Heart left ventricle (tissue), 16 donors: ENCODE measurements around the gene IER5. TPM values are rescaled to one million over a fixed set of nuclear protein-coding genes. Genes with fewer than 3 reads are reported as not detected.
A peak's percentile ranks its signal among the peaks of the same experiment; 100 is the strongest.

Experiments
- ATAC-seq, 4 donors: fragments of 200-7000 bp; cut with Tn5 transposase; one replicate each; pipeline ENCODE4 v1.9.1; 2020 to 2022; ENCODE audit warnings: moderate library complexity in 4 of 4, mild to moderate bottlenecking in 3 of 4, moderate number of reproducible peaks in 1 of 4
- DNase-seq, 5 donors: peaks; one replicate each; pipeline ENCODE4 v3.0.0-alpha.2; 2020
- H3K27ac ChIP-seq, 12 donors: fragments of 200-600 bp; sonication (generic) in 4 of 12; one replicate each; pipeline versions ENCODE4 v1.5.0 to v1.8.0; 2016 to 2022; ENCODE audit warnings: mild to moderate bottlenecking in 2 of 12
- H3K27me3 ChIP-seq, 9 donors: fragments of 200-600 bp; sonication (generic) in 2 of 9; one replicate each; pipeline versions ENCODE4 v1.5.1 to v1.8.0; 2016 to 2022; ENCODE audit warnings: mild to moderate bottlenecking in 3 of 9
- H3K36me3 ChIP-seq, 9 donors: fragments of 200-600 bp; sonication (generic) in 2 of 9; one replicate each; pipeline versions ENCODE4 v1.5.0 to v1.8.0; 2018 to 2022; ENCODE audit warnings: mild to moderate bottlenecking in 2 of 9
- H3K4me1 ChIP-seq, 12 donors: fragments of 200-600 bp; sonication (generic) in 4 of 12; one replicate each; pipeline versions ENCODE4 v1.5.0 to v1.8.0; 2016 to 2022; ENCODE audit warnings: mild to moderate bottlenecking in 3 of 12
- H3K4me3 ChIP-seq, 12 donors: fragments of 200-600 bp; sonication (generic) in 4 of 12; one replicate each; pipeline versions ENCODE4 v1.5.0 to v1.8.0; 2017 to 2022; ENCODE audit warnings: mild to moderate bottlenecking in 9 of 12, moderate library complexity in 4 of 12
- H3K9me3 ChIP-seq, 12 donors: fragments of 200-600 bp; sonication (generic) in 4 of 12; one replicate each; pipeline versions ENCODE4 v1.5.0 to v1.8.0; 2016 to 2022; ENCODE audit warnings: mild to moderate bottlenecking in 1 of 12
- POLR2A ChIP-seq, 2 donors: fragments of 450-650 bp; IDR thresholded peaks; one replicate each; pipeline ENCODE4 v1.6.1; 2017; ENCODE audit warnings: antibody characterized with exemption in 2 of 2, mild to moderate bottlenecking in 2 of 2, moderate library complexity in 2 of 2
- WGBS, 4 donors: extraction: QIAGEN DNeasy Blood & Tissue Kit in 2 of 4; methylation state at CpG; one replicate each; pipeline versions ENCODE4 v1.1.5 to v1.1.7; 2013 to 2018; 5-methylcytosine and 5-hydroxymethylcytosine counted together
- intact Hi-C, 10 donors: fragments of 100-400 bp; cut with DNase I; formaldehyde crosslinking; loops; one replicate each; pipeline versions ENCODE4 v1.11.1 to v1.14.2; 2022
- polyA plus RNA-seq, 2 donors: library from polyadenylated mRNA; stranded (reverse); fragments of 200-250 nt; gene quantifications; one replicate each; pipeline ENCODE4 v1.2.3, GENCODE V29; 2013
- total RNA-seq, 9 donors: library from RNA; depleted of rRNA in 2 of 9; stranded (reverse); fragments of >200 nt in 2 of 9; fragmentation: NEBNext Ultra II Directional in 3 of 9; extraction: Animal tissue kit (Norgen Biotek cat#: 25700) in 3 of 9; gene quantifications; one replicate each; pipeline versions ENCODE4 v1.1.0 to v1.2.4, GENCODE V29; 2016 to 2023
- TF ChIP-seq, protein P1 (sequence below), 12 donors: fragments of 200-600 bp; sonication (generic) in 4 of 12; IDR thresholded peaks; one replicate each; pipeline versions ENCODE4 v1.5.0 to v1.8.0; 2018 to 2022; ENCODE audit warnings: antibody characterized with exemption in 12 of 12, mild to moderate bottlenecking in 5 of 12
- donor health status: ischemic (EF 13 %, LVEDD 7.1; RV severe dilation, severe dysfunction).
- donor health status: healthy with polysubstance abuse.
- donor health status: DM: no; HTN: yes; CAD: no.
- donor health status: DM: no; HTN: no; CAD: no.
- donor health status: ischemic (EF 25% LVEDD 6.9; RV normal size, moderate dysfunction).
- donor health status: ischemic (EF 25% LVEDD 5.7; RV mildly dilated, moderate dysfunction).
- donor health status: healthy.
- donor health status: DM: yes; HTN: yes; CAD: no.
- donor health status: ischemic (EF 35%, LVEDD 5.7; RV mildly dilated, moderate dysfunction).
- donor health status: nonischemic (EF 11% LVEDD 7.7; RV severe dilation, severe dysfunction).
- donor health status: DM: yes; HTN: yes; CAD: no.
- donor health status: PGD.
- donor health status: ischemic (EF 29% LVEDD 5.4; RV normal size, mild dysfunction).
- donor health status: nonischemic (EF 23%, LVEDD 6.1; RV moderate dilation, normal function).

IER5 gene
- total and polyA plus RNA-seq, 11 donors: 12.8 to 23.4 (median 18.5) TPM

DNA sequence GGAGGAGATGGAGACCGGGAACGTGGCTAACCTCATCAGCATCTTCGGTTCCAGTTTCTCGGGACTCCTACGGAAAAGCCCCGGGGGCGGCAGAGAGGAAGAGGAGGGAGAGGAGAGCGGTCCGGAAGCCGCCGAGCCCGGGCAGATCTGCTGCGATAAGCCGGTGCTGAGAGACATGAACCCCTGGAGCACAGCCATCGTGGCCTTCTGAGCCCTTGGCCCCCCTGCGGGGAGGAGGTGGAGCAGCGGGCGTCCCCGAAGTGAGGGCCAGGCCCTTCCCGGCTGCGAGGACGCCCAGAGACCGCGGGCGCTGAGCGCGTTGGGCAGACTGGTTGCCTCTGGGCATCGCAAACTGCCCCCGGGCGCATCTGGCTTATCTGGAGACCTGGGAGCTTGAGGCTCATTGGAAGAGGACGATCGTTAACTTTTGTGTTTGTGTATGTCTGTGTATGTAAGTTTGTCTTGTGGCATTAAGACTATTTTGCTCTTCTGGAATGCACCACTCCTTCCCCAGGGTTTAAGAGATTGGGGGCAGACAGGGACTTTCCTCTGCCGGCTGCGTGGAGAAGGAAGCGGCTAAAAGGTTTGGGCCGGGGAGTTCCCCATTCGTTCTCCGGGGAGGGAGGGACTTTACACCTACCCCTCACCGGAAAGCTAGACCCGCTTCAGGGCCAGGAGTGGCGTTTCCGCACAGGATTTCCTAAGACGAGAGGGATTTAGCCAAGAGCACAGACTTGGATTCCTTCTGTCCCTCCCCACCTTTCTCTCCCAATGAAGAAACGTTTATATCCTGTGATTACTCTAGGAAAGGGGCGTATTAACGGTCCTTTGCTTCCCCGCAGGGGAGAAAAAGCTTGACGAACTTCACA is 1.4 kb downstream of the IER5 start:
- TF ChIP-seq, protein P1, sequence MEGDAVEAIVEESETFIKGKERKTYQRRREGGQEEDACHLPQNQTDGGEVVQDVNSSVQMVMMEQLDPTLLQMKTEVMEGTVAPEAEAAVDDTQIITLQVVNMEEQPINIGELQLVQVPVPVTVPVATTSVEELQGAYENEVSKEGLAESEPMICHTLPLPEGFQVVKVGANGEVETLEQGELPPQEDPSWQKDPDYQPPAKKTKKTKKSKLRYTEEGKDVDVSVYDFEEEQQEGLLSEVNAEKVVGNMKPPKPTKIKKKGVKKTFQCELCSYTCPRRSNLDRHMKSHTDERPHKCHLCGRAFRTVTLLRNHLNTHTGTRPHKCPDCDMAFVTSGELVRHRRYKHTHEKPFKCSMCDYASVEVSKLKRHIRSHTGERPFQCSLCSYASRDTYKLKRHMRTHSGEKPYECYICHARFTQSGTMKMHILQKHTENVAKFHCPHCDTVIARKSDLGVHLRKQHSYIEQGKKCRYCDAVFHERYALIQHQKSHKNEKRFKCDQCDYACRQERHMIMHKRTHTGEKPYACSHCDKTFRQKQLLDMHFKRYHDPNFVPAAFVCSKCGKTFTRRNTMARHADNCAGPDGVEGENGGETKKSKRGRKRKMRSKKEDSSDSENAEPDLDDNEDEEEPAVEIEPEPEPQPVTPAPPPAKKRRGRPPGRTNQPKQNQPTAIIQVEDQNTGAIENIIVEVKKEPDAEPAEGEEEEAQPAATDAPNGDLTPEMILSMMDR (IDR thresholded peaks at IDR 0.05): no peak
- TF ChIP-seq POLR2A (IDR thresholded peaks at IDR 0.05): peak; percentile 11 to 15
- intact Hi-C loops: loop anchor here in 9 of 10 donors (2.0 to 10.0 kb wide), 10 partner anchors 15 to 205 kb away; partner anchors contain the start of genes MR1 (in 1 of the 9) and STX6 (in 1 of the 9)
- H3K27me3 ChIP-seq: no peaks in the 10 kb centered on the region
- WGBS, 4 donors: 0 to 1% (median 1%) methylated on average over 20 to 48 of the region's 48 CpGs
- ATAC-seq (peak; percentile 52 to 71 (median 67)), DNase-seq (peak; percentile 77 to 86 (median 80))
- peaks cover 8 to 59% (median 42%) of the 10 kb centered on the region in 12 donors for H3K4me1 ChIP-seq
- peak overlapping the region; percentile 65 to 95 (median 88) for H3K4me3 ChIP-seq
- H3K27ac ChIP-seq: peak overlapping the region; percentile 82 to 98 (median 94)
- H3K36me3 ChIP-seq: peaks cover 0 to 15% (median 4%) of the 10 kb centered on the region in 9 donors
- H3K9me3 ChIP-seq: no peaks in the 10 kb centered on the region

DNA sequence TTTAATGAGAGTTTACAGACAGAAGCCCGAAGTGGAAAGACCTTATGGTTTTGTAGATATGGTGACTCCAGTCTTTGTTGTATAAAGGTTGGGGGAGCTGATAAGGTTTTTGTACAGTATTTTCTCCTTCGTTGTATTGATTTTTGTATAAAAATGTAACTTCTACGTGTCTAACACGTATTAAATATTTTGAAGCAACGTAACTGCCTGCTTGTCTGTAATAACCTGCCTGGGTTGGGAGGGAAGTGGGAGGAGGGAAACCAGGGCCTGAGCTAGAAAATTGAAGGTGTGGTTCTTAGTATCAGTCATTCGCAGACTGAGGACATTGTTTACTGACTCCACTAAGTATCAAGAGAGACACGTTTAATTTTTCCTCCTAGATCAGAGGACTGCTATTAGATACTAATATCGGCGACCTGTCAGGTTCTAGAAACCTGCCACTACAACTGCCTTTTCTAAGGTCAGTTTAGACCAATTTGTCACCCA is 2.2 kb downstream of the IER5 start:
- intact Hi-C loops: loop anchor here in 3 of 10 donors (2.0 kb wide), 2 partner anchors 14 to 16 kb away; no protein-coding TSS in a partner anchor
- ATAC-seq (peak in 1 of 4 donors; percentile 21), DNase-seq (no peak)
- peaks cover 0 to 15% (median 4%) of the 10 kb centered on the region in 9 donors for H3K36me3 ChIP-seq
- peak overlapping the region; percentile 65 to 95 (median 88) for H3K4me3 ChIP-seq
- peaks cover 16 to 67% (median 50%) of the 10 kb centered on the region in 12 donors for H3K4me1 ChIP-seq
- H3K27me3 ChIP-seq: no peaks in the 10 kb centered on the region
- no peaks in the 10 kb centered on the region for H3K9me3 ChIP-seq
- TF ChIP-seq POLR2A (IDR thresholded peaks at IDR 0.05): no peak
- TF ChIP-seq, protein P1 (IDR thresholded peaks at IDR 0.05): no peak
- peak overlapping the region; percentile 82 to 98 (median 94) for H3K27ac ChIP-seq
- WGBS, 4 donors: 8 to 15% (median 13%) methylated on average over 9 of the region's 9 CpGs

DNA sequence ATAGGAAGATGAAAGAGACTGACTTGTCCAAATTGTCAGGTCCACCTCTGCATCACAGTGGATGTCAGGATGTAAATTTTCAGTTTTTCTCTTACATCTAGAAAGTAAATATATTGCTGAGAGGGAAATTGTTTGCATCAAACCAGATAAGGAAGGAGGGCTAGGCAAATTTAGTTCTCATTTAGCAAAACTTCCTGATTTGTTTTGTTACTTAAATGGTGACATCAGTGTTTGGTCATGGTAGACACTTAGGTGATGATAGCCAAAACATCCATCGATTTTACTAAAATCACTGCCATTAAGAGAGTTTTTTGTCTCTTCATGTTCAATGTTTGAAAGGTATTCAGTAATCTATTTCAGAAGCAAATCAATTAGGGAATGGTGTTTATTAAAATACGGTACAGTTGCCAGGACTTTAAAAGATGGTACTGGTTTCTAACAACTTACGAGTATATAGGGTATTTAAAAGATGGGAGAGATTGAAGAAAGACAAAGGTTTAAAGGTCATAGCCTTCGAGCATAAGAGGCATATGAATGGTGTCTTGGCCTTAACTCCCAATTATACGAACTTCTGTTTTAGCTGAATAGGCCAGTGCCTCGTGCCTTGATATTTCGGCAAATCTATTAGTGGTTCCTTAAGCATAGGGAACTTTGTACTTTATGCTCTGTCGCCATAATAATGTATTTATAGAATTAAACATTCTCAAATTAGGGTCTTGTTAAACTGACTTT is 3.0 kb downstream of the IER5 start:
- Histone ChIP-seq H3K27me3 (no peaks in the 10 kb centered on the region), H3K9me3 (no peaks in the 10 kb centered on the region), H3K4me3 (peak overlapping the region; percentile 65 to 95 (median 88)), H3K36me3 (peaks cover 0 to 15% (median 4%) of the 10 kb centered on the region in 9 donors), H3K4me1 (peaks cover 17 to 74% (median 57%) of the 10 kb centered on the region in 12 donors), H3K27ac (peak overlapping the region in 11 of 12 donors; percentile 51 to 96 (median 93))
- no peak for DNase-seq
- intact Hi-C loops: loop anchor here in 3 of 10 donors (2.0 kb wide), 2 partner anchors 13 to 15 kb away; no protein-coding TSS in a partner anchor
- no peak for ATAC-seq
- WGBS, 4 donors: 45 to 55% (median 51%) methylated on average over 8 of the region's 8 CpGs
- TF ChIP-seq, protein P1 (IDR thresholded peaks at IDR 0.05): no peak
- no peak for TF ChIP-seq POLR2A (IDR thresholded peaks at IDR 0.05)
